Esophagus muscularis mucosa (tissue), 4 donors: ENCODE measurements around the gene CKS1B.

Source experiments
- EP300 ChIP-seq: sonication (generic); formaldehyde crosslinking; IDR thresholded peaks from one replicate; pipeline ENCODE4 v1.6.1; 2017; ENCODE audit warnings: antibody characterized with exemption
- POLR2A ChIP-seq: fragments of 450-650 bp; IDR thresholded peaks from one replicate; pipeline ENCODE4 v1.6.1; 2017; ENCODE audit warnings: antibody characterized with exemption, moderate library complexity, mild to moderate bottlenecking, low read depth
- TF ChIP-seq, protein P1 (sequence below), 3 experiments: fragments of 200-600 bp in 2 of 3; fragments of 450-650 bp in 1 of 3; sonication (generic) in 2 of 3; IDR thresholded peaks; one replicate each; pipeline ENCODE4 v1.5.1; 2017 to 2019; ENCODE audit warnings: antibody characterized with exemption in 3 of 3, mild to moderate bottlenecking in 2 of 3, moderate library complexity in 1 of 3

DNA sequence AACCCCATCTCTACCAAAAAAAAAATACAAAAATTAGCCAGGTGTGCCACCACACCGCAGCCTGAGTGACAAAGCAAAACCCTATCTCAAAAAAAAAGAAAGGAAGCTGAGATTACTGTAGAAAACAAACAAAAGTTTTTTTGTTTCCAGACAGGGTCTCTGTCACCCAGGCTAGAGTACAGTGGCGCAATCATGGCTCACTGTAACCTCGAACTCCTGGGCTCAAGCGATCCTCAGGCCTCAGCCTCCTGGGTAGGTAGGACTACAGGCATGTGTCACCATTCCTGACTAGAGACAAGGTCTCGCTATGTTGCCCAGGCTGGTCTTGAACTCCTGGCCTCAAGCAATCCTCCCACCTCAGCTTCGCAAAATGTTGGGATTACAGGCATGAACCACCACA lies 10.1 kb upstream of the CKS1B start:
- TF ChIP-seq POLR2A: no peak
- TF ChIP-seq, protein P1, sequence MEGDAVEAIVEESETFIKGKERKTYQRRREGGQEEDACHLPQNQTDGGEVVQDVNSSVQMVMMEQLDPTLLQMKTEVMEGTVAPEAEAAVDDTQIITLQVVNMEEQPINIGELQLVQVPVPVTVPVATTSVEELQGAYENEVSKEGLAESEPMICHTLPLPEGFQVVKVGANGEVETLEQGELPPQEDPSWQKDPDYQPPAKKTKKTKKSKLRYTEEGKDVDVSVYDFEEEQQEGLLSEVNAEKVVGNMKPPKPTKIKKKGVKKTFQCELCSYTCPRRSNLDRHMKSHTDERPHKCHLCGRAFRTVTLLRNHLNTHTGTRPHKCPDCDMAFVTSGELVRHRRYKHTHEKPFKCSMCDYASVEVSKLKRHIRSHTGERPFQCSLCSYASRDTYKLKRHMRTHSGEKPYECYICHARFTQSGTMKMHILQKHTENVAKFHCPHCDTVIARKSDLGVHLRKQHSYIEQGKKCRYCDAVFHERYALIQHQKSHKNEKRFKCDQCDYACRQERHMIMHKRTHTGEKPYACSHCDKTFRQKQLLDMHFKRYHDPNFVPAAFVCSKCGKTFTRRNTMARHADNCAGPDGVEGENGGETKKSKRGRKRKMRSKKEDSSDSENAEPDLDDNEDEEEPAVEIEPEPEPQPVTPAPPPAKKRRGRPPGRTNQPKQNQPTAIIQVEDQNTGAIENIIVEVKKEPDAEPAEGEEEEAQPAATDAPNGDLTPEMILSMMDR (IDR thresholded peaks at IDR 0.05): no peak
- TF ChIP-seq EP300: no peak
